Effector CD4-positive, alpha-beta T cell (primary cell): ENCODE data around the gene CYP39A1.
"Not testable (repeated sequence)": the region's sequence is repeated elsewhere in the genome, so short reads cannot be mapped to it uniquely, and the experiment has no call there.

ENCODE experiments used
- DNase-seq: peaks from one replicate; pipeline ENCODE4 v3.0.0-alpha.2; 2020

Gene CYP39A1

DNA sequence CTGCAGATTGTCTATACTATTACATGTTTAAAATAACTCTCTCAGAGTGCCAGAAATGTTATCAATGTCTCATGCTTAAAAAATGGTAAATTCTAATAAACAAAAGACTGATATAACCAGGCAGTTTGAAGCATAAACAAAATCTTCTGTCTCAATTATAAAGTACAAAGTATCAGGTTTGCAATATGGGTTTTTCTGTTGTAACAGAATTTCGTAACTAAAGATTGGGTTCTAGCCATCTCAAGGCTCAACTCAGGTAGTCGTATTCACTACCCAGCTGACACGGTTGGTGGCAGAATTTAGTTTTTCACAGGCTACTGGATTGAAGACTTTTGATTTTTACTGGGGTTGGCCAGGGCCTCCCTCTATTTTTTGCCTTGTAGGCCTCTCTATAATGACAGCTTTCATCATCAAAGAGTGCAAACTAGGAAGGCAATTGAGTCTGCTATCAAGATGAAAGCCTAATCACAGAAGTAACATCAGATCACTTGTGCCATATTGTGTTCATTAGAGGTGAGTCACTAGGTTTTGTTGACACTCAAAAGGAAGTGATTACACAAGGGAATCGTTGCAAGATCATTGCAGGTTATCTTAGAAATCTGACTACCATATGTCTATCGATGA lies 3.6 kb downstream of the CYP39A1 start:
- no peak for DNase-seq

DNA sequence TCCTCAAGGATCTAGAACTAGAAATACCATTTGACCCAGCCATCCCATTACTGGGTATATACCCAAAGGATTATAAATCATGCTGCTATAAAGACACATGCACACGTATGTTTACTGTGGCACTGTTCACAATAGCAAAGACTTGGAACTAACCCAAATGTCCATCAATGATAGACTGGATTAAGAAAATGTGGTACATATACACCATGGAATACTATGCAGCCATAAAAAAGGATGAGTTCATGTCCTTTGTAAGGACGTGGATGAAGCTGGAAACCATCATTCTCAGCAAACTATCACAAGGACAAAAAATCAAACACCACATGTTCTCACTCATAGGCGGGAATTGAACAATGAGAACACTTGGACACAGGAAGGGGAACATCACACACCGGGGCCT lies 4.5 kb downstream of the CYP39A1 start:
- DNase-seq = not testable (repeated sequence)

DNA sequence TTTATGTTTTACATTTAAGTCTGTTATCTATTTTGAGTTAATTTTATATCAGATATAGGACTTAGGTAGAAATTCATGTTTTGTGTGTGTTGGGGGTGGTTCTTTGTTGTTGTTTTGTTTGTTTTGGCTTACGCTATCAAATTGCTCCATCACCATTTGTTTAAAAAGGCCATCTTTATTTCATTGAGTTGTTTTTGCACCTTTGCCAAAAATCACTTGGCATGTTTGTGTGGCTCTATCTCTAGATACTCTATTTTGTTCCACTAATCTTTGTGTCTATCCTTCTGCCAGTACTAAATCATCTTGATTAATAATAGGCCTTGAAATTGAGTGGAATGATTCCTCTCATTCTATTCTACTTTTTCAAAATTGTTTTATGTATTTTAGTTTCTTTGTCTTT lies 7.4 kb downstream of the CYP39A1 start:
- DNase-seq = no peak

DNA sequence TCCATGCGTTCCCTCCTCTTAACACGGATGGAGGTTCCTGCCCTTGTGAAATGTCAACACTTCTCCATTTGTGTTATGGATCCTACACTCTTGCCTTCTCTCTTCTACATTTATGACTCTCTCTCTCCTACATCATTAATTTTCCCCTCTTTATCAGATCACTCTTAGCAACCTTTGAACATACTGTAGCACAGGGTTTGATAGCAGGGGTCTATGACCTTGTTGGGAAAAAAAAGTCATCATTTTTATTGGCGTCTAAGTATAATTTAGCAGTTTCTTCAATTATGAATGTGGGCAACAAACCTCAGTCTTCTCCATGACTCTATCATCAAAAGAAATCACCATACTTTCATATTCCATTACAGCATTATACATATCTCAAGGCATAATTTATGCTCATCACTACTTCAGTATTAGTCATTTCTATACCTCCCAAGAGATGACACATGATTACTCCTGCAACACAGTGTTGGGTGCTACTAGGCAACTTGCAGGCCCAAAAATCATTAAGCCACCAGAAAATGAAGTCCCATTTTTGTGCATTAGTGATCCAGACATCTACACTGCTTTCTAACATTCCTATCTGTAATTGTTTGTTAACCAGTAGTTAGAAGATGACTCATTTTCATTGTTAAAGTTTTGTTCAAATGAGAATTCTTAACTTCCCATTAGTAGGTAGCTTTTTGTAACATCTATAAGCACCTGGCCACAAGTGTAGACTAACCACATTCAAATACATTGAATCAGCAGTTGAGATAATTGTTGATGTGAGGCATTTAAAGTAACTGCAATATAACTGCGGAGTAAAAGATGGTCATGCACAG lies 9.5 kb downstream of the CYP39A1 start:
- no peak for DNase-seq

DNA sequence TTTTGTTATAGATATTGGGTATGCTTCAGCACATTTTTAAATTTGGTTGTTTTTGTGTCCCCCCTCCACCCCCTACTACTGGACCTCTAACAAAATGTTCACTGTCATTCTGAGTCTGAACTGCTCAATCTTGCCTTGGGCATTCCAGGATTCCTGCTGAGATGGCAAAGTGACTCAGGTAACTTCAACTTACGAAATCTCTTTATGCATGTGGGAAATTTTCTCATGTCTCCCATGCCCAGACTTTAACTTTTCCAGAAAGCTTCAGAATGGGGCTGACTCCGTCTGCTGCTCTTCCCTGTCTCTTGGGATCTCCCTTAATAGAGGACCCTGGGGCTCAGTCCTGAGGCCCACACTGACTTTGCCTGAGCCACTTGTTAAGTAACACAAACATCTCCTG lies 14.0 kb downstream of the CYP39A1 start:
- DNase-seq = no peak

DNA sequence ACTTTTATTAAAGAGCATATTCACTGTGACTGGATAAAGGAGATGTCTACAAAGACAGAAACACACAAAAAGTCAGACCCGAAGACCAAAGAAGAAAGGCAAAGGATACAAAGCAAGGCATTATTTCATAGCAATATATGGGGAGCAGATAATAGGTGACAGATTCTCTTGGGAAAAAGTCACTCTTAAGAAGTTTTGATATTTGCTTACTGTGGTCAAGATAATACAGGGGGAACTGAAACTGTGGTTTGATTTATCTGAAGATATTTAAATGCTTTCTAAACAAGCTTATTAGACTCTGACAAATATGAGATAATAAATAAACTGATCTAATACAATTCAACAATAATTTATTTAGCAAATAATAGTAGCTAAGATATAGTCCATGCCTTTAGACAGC lies 14.7 kb downstream of the CYP39A1 start:
- DNase-seq = no peak

DNA sequence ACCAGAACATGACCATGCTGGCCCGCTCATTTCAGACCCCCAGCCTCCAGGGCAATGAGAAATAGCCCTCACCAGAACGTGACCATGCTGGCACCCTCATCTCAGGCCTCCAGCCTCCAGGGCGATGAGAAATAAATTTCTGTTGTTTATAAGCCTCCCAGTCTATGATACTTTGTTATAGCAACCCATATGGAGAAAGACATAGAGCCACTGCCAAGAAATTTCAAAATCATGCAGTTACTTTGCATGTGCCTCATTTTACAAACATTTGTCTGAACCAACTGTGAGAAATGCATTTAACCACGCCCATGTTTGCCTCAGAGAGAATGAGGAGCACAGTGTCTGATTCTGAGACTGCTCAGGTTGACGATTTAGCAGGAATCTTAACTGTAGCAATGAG lies 15.5 kb downstream of the CYP39A1 start:
- DNase-seq = no peak

DNA sequence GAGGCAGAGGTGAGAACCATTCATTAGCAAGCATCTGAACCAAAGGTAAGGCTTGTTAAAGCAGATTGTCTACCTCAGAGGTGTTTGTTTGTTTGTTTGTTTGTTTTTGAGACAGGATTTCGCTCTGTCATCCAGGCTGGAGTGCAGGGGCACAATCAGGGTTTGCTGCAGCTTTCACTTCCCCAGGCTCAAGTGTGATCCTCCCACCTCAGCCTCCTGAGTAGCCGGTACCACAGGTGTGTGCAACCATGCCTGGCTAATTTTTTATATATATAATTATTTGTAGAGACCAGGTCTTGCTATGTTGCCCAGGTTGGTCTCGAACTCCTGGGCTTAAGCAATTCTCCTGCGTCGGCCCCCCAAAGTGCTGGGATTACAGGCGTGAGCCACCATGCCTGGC lies 17.2 kb downstream of the CYP39A1 start:
- DNase-seq = no peak

DNA sequence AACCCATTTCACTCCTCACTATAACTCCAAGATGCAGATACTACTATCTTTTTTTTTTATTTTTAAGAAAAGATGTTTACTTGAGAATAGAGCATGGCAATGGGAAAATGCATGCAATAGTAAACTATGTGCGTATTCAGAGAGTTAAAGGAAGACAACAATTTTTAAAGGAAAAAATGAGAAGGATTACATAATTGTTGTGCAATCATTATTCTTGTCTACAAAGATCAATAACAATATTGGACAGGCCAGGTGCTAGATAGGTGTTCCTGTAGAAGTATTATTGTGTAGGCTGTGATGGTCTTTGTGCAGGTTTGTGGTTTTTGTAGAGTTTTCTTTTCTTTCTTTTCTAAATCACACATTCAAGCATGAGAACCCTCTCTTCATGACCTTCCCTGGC lies 20.6 kb downstream of the CYP39A1 start:
- no peak for DNase-seq

DNA sequence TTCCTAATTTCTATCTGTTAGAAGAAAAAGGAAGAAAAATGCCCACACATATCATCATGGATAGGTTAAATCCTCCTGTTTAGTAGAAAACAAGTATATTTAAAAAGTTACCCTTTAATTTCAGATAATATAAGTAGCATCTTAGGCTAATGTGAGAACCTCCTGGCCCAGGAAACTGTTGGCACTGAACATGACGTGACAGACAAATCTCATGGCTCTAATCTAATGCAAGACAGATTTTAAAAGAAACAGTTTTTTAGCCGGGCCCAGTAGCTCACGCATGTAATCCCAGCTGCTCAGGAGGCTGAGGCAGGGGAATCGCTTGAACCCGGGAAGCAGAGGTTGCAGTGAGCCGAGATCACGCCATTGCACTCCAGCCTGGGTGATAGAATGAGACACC lies 22.9 kb downstream of the CYP39A1 start:
- no peak for DNase-seq

DNA sequence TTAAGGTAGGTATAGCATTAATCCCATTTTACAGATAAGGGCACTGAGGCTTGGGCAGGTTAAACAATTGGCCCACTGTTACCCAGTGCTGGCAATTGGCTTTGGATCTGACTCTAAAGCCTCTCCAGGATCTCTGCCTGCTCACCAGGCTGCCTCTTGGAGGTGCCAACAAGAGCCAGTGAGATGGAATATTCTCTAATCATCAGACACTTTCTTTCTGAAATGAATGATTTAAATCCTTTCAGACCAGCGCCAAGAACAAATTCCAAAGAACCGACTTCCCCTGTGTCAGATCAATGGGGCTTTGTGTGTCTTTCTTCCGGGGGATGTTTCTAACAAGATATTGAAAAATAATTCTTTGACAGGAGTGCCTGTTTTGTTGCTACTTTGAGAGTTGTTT lies 23.6 kb downstream of the CYP39A1 start:
- DNase-seq = no peak

DNA sequence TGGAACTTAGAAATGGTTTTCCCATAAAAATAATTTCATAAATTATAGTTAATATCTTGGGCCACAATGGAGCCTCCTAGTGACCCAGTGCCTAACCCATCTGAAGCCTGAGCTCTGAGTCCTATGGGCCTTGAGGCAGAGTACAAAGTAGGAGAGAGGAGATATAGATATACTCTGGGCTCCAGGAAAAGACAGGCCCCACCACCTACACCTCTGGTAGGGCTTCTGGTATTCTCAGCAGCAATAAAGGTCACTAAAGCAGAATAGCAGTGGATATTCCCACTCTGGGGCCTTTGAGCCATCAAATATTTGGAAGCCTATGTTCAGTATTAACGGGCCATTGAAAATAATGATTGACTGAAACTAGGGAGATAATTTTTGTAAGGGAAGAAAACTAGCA lies 24.1 kb downstream of the CYP39A1 start:
- no peak for DNase-seq

DNA sequence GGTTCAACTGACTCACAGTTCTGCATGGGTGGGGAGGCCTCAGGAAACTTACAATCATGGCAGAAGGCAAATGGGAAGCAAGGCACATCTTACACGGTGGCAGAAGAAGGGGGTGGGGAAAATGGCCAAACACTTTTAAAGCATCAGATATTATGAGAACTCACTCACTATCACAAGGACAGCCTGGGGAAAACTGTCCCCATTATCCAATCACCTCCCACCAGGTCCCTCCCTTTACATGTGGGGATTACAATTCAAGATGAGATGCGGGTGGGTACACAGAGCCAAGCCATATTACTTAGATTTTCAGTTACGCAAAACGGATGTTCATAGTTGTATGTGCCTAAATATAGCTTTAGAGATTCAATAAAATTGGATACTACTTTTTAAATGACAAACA lies 25.6 kb downstream of the CYP39A1 start:
- no peak for DNase-seq

DNA sequence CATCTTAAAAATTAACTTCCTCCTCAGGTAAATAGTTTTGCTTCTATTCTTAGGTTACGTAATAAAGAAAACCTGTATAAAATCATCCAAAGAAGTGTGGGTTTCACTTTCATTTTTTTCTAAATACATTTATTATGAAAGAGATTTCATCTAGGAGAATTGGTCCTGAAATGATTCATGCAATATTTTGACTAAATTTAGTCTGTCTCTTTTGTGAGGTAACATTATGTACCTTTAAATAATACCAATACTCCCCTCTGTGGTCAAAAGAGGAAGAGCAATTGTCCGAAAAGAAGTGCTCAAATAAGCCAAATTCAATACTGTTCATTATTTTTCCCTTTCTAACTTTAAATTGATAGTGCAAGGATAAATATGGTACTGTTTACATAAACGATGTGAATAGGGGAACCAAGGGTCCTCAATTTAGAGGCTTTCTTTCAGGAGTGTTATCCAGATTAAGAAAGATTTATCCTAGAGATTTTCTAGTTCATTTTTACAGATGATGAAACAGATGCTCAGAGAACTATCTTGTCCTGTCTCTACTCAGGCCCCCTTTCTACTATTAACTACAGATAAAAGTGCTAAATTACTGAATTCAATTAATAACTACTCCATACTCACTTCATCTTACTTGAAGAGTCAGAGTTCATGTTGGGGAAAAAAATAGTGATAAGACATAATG lies 26.2 kb downstream of the CYP39A1 start:
- DNase-seq = no peak

DNA sequence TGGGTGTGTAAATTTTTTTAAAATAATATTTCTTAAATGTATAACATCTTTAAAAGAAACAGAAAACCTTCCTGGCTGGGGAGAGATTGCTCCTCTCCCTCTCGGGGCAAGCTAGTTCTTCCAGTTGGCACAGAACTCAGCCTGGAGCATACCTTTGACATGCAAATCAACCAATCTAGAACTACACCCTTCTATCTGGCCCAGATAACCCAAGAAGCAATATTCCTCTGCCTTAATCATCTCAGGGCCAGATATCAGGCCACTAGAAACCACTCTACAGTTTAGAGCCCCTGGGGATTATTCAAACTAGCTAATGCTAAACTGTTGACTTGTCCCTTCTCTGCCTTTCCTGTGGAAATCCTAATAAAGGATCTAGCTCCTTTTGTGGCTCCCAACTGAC lies 33.9 kb downstream of the CYP39A1 start:
- no peak for DNase-seq

DNA sequence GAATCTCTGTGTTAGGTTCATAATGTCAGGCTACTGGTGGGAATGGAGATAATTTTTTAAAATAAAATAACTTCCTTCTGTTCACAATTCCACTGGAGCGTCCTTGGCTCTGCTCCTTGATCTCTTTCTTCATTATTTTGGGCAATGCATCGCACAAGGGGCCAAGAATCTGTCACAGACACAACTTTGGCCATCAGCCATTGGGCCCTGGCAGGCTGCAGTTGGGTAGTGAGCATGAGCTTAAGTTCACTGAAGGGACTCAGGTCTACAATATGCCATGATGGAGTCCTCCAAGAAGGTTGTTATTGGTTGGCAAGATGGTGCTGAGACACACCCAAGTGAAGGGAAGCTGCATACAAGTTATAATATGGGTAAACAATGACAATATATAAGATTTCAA lies 40.0 kb downstream of the CYP39A1 start:
- no peak for DNase-seq

DNA sequence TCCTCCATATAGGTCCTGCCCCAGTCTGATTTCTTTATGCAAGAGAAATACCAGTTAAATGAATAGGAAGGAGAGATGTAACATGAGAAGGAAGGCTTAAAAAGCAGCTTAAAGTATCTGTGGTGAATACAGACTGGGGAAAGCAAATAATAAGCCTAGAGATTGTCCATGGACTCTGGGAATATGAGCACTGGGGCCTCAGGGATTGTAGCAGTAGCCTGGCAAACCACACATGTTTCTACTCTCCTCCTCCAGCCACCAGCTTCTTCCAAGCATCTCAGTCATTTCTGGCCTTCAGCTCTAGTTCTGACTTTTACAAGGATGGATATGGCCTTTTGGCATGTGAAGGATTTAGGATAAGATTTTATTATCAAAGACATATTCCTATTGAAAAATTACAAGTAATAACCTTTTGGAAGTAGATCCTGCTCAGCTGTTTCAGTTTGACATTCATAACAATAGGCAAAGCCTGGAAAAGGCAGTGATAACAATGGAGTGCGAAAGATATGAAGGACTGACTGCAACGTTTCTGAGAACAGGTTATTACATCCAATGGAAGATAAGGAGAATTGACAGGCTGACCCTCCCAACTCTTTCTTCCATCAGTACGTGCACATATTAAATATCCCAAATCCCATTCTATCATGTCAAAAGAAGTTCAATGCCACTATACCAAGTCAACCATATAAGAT lies 41.6 kb downstream of the CYP39A1 start:
- no peak for DNase-seq

DNA sequence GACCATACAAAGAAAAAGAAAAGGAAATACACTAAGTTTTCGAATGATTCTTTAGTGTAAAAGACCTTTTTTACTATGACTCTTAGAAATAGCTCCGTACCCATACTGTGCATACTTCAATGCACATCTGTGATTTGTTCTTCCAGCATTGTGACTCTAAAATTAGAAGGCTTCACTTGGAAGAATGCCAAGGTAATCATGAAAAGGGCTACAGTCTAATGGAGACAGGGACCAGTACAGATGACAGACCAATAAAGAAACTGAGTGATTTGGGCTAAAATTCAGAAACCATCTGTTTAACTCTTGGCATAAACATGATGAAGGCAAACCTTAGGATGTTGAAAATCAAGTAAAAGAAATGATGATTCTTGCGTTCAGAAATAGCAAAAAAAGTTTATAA lies 46.3 kb downstream of the CYP39A1 start:
- DNase-seq = no peak

DNA sequence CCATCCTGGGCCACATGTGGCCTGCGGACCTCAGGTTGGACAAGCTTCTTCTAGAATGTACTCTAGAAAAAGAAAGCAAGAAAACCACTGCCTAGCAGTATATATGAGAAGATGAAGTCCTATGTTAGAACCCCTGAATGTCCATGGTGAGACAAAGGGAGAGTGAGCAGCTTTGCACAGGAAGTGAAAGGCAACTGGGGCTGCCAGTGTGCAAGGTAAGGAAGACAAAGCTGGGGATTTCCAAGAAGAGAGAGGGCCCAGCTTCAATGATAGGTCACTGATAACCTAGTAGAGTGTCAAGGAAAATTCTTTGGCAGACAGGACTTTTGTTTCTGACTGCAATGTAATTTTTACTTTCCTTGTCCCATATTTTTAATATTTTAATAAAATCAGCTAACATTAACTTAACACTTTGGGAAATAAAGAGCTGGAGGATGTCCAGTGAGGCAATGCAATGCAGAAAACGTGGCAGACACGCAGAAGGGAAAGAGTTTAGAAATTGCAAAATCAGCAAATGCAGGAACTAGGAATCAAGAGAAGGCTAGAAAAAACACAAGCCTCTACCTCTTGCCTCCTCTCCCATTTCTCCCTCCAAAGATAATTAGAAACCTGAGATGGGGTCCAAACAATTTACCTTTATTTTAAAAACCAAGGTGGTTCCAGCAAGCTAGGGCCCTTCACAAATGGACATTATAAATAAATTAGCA lies 47.4 kb downstream of the CYP39A1 start:
- DNase-seq = no peak

DNA sequence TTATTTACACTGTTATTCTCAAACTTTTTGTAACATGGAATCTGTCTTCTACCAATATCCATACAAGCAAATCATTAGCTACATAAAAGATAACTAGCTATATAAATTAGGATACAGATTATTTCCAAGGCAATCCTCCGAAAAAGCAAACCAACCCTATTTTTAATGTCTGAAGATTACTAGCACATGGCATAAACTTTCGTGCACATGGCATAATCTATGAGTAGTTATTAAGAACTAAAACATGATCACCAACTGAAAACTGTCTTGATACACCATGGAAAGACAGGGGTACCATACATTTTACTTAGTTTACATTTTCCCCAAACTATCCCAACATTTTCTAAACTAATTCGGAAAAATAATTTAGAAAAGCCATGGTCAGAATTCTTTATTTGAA lies 54.4 kb downstream of the CYP39A1 start:
- no peak for DNase-seq

DNA sequence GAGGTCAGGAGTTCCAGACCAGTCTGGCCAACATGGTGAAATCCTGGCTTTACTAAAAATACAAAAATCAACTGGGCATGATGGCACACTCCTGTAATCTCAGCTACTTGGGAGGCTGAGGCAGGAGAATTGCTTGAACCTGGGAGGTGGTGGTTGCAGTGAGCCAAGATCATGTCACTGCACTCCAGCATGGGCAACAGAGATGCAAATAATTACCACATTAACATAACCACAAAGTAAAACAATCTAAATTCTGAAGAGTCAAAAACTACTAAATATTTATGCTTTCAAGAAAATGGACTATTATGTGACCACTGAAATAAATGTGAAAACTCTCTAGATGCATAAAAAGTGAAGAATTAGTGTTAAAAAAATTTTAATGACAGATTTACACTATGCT lies 59.9 kb downstream of the CYP39A1 start:
- DNase-seq = no peak

DNA sequence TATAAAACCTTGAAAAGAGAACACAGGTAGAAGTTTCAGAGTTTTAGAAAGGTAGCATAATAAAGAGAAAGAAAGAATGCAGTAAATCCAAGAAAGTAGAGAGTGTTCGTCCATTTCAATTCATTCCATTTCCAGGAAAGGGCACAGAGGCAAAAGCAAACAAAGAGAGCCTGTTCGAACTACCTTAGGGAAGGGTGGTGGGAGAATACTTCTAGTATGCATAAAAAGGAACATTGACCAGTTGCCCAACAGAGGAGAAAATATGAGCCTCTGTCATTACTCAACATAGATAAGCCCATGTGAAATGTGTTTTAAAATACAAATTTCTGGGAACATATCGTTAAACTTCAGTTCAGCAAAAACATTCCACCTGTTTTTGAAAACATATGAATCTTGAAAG lies 60.6 kb downstream of the CYP39A1 start:
- no peak for DNase-seq

DNA sequence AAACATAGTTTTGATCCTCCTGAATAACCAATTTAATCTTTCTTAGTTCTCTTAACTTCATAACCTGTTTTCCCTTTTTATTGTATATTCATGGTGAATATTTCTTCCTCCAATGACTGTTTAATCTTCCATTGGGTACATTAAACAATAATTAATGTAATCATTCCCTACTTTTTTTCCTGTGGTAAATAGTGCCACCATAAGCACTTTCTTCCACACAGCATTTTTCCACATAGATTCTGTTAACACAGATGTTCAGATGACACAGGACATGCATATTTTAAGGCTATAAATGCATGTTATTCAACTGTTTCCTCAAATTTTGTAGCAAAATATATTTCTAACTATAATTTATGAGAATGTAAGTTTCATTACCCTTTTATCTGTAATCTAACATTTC lies 61.9 kb downstream of the CYP39A1 start:
- no peak for DNase-seq
